Endothelial cell (in vitro differentiated cells): ENCODE results near the gene PADI6. TPM values are rescaled to one million over a fixed set of nuclear protein-coding genes. Genes with fewer than 3 reads are reported as not detected.

ENCODE experiments used
- DNase-seq: peaks from one replicate; pipeline ENCODE4 v3.0.0; 2021; ENCODE audit warnings: low spot score
- H3K27ac Mint-ChIP-seq: one replicate; pipeline ENCODE4 v1.8.0; 2021; ENCODE audit warnings: mixed read lengths, inconsistent platforms; ENCODE audit not compliant: unreplicated experiment
- H3K27me3 Mint-ChIP-seq: one replicate; pipeline ENCODE4 v1.8.0; 2021; ENCODE audit warnings: mild to moderate bottlenecking, moderate library complexity, mixed read lengths, inconsistent platforms; ENCODE audit not compliant: unreplicated experiment
- H3K36me3 Mint-ChIP-seq: one replicate; pipeline ENCODE4 v1.8.0; 2021; ENCODE audit warnings: mild to moderate bottlenecking, low read depth, mixed read lengths, inconsistent platforms; ENCODE audit not compliant: unreplicated experiment
- H3K4me1 Mint-ChIP-seq: one replicate; pipeline ENCODE4 v1.8.0; 2021; ENCODE audit warnings: mild to moderate bottlenecking, mixed read lengths, inconsistent platforms; ENCODE audit not compliant: unreplicated experiment
- H3K4me3 Mint-ChIP-seq: one replicate; pipeline ENCODE4 v1.8.0; 2021; ENCODE audit warnings: mild to moderate bottlenecking, mixed read lengths, inconsistent platforms; ENCODE audit not compliant: unreplicated experiment
- H3K9me3 Mint-ChIP-seq: one replicate; pipeline ENCODE4 v1.8.0; 2021; ENCODE audit warnings: mixed read lengths, inconsistent platforms; ENCODE audit not compliant: unreplicated experiment
- CTCF ChIP-seq: fragments of 200-600 bp; sonication (generic); IDR thresholded peaks from one replicate; pipeline ENCODE4 v1.5.0; 2021; ENCODE audit warnings: antibody characterized with exemption; ENCODE audit not compliant: unreplicated experiment
- total RNA-seq: library from RNA; stranded (reverse); fragmentation: NEBNext Ultra II Directional; extraction: Animal tissue kit (Norgen Biotek cat#: 25700); gene quantifications from one replicate; pipeline ENCODE4 v1.2.1, GENCODE V29; 2021; ENCODE audit not compliant: unreplicated experiment

Gene PADI6
- total RNA-seq, 1 donor from 2014 or later = not detected

- no peak overlapping the region for H3K4me3 Mint-ChIP-seq
- no peaks in the 10 kb centered on the region for H3K9me3 Mint-ChIP-seq
- no peak overlapping the region for H3K27ac Mint-ChIP-seq
- H3K27me3 Mint-ChIP-seq = peaks cover 14% of the 10 kb centered on the region
- no peaks in the 10 kb centered on the region for H3K36me3 Mint-ChIP-seq
- H3K4me1 Mint-ChIP-seq = peaks cover 23% of the 10 kb centered on the region
- no peak for TF ChIP-seq CTCF
- DNase-seq = no peak
Measured at GRCh38 chr1:17441265-17441992, 69.4 kb downstream of the PADI6 start.

- Mint-ChIP-seq H3K27me3 (peaks cover 9% of the 10 kb centered on the region), H3K9me3 (no peaks in the 10 kb centered on the region), H3K4me3 (no peak overlapping the region), H3K4me1 (peaks cover 18% of the 10 kb centered on the region), H3K27ac (no peak overlapping the region), H3K36me3 (no peaks in the 10 kb centered on the region)
- DNase-seq = no peak
- TF ChIP-seq CTCF = no peak
Measured at GRCh38 chr1:17441993-17442357, 70.0 kb downstream of the PADI6 start.

GRCh38 chr1:17442841-17443240 is 70.8 kb downstream of the PADI6 start:
- Mint-ChIP-seq H3K27me3 (peaks cover 6% of the 10 kb centered on the region), H3K4me1 (peaks cover 16% of the 10 kb centered on the region), H3K4me3 (no peak overlapping the region), H3K27ac (no peak overlapping the region), H3K36me3 (no peaks in the 10 kb centered on the region), H3K9me3 (no peaks in the 10 kb centered on the region)
- no peak for DNase-seq
- TF ChIP-seq CTCF = no peak

GRCh38 chr1:17447501-17447992 is 75.6 kb downstream of the PADI6 start:
- Mint-ChIP-seq H3K27ac (no peak overlapping the region), H3K4me3 (no peak overlapping the region), H3K9me3 (no peaks in the 10 kb centered on the region), H3K4me1 (no peaks in the 10 kb centered on the region), H3K36me3 (no peaks in the 10 kb centered on the region), H3K27me3 (peaks cover 2% of the 10 kb centered on the region)
- DNase-seq = no peak
- TF ChIP-seq CTCF = no peak

Other genes with a start within 250 kb of the PADI6 start
- gene PADI1, start 167.1 kb upstream of the PADI6 start, total RNA-seq = 0.08 TPM
- not detected for gene PADI3, start 123.1 kb upstream of the PADI6 start, total RNA-seq
- gene PADI4, start 64.0 kb upstream of the PADI6 start, total RNA-seq = not detected
- gene RCC2, start 67.5 kb downstream of the PADI6 start, total RNA-seq = 180 TPM
- 3.1 TPM for gene ARHGEF10L, start 167.5 kb downstream of the PADI6 start, total RNA-seq